Astrocyte (in vitro differentiated cells and primary cell): ENCODE results near the gene ME2. TPM values are rescaled to one million over a fixed set of nuclear protein-coding genes. Genes with fewer than 3 reads are reported as not detected.

Experiments
- DNase-seq: peaks from one replicate; pipeline ENCODE4 v3.0.0-alpha.2; 2010; ENCODE audit warnings: low read depth
- FAIRE-seq: peaks from 2 replicates; lab custom pipeline; 2011; peaks lifted over from hg19 to GRCh38; lab: Jason Lieb, UNC
- H2AFZ ChIP-seq: 2 replicates; pipeline ENCODE4 v1.6.0; 2012; ENCODE audit warnings: low read depth, low read length, inconsistent platforms
- H3K27ac ChIP-seq: 2 replicates; pipeline ENCODE4 v1.5.1; 2011; ENCODE audit warnings: low read depth, low read length, inconsistent platforms
- H3K27me3 ChIP-seq: 2 replicates; pipeline ENCODE4 v1.6.0; 2011; ENCODE audit warnings: low read length, inconsistent platforms; ENCODE audit not compliant: insufficient read depth
- H3K36me3 ChIP-seq: 2 replicates; pipeline ENCODE4 v1.5.1; 2011; ENCODE audit warnings: low read length, inconsistent platforms; ENCODE audit not compliant: insufficient read depth
- H3K4me1 ChIP-seq: 2 replicates; pipeline ENCODE4 v1.5.1; 2011; ENCODE audit warnings: low read length, inconsistent platforms; ENCODE audit not compliant: insufficient read depth
- H3K4me2 ChIP-seq: 2 replicates; pipeline ENCODE4 v1.6.0; 2012; ENCODE audit warnings: low read length, inconsistent platforms
- H3K4me3 ChIP-seq: 2 replicates; pipeline ENCODE4 v1.5.1; 2011; ENCODE audit warnings: low read depth, mild to moderate bottlenecking, low read length, inconsistent platforms; ENCODE audit not compliant: insufficient read depth
- H3K79me2 ChIP-seq: 2 replicates; pipeline ENCODE4 v1.6.0; 2012; ENCODE audit warnings: mild to moderate bottlenecking, low read length, inconsistent platforms; ENCODE audit not compliant: insufficient read depth
- H3K9ac ChIP-seq: 2 replicates; pipeline ENCODE4 v1.6.0; 2012; ENCODE audit warnings: mild to moderate bottlenecking, low read length, inconsistent platforms
- H3K9me3 ChIP-seq: 2 replicates; pipeline ENCODE4 v1.5.1; 2012; ENCODE audit warnings: low read depth, mild to moderate bottlenecking, low read length, inconsistent platforms; ENCODE audit not compliant: insufficient read depth
- H4K20me1 ChIP-seq: 2 replicates; pipeline ENCODE4 v1.6.0; 2012; ENCODE audit warnings: low read length, inconsistent platforms; ENCODE audit not compliant: insufficient read depth
- H3K27ac Mint-ChIP-seq: one replicate; pipeline ENCODE4 v1.8.0; 2021; ENCODE audit warnings: mild to moderate bottlenecking, mixed read lengths; ENCODE audit not compliant: unreplicated experiment
- H3K27me3 Mint-ChIP-seq: one replicate; pipeline ENCODE4 v1.8.0; 2021; ENCODE audit warnings: low read depth, mixed read lengths; ENCODE audit not compliant: unreplicated experiment
- H3K36me3 Mint-ChIP-seq: one replicate; pipeline ENCODE4 v1.8.0; 2021; ENCODE audit warnings: low read depth, mixed read lengths; ENCODE audit not compliant: unreplicated experiment
- H3K4me1 Mint-ChIP-seq: one replicate; pipeline ENCODE4 v1.8.0; 2021; ENCODE audit warnings: low read depth, mixed read lengths; ENCODE audit not compliant: unreplicated experiment
- H3K4me3 Mint-ChIP-seq: one replicate; pipeline ENCODE4 v1.8.0; 2021; ENCODE audit warnings: mild to moderate bottlenecking, moderate library complexity, mixed read lengths; ENCODE audit not compliant: unreplicated experiment
- H3K9me3 Mint-ChIP-seq: one replicate; pipeline ENCODE4 v1.8.0; 2021; ENCODE audit warnings: mild to moderate bottlenecking, mixed read lengths; ENCODE audit not compliant: unreplicated experiment
- EZH2 ChIP-seq: IDR thresholded peaks from 2 replicates; pipeline ENCODE4 v1.6.1; 2012; ENCODE audit warnings: mild to moderate bottlenecking, low read length, inconsistent platforms; ENCODE audit not compliant: insufficient read depth
- total RNA-seq: library from RNA; stranded (reverse); gene quantifications from 2 replicates; pipeline ENCODE4 v1.2.1, GENCODE V29; 2021
- TF ChIP-seq, protein P1 (sequence below): IDR thresholded peaks from 2 replicates; pipeline ENCODE4 v1.5.1; 2011; ENCODE audit warnings: low read depth, mild to moderate bottlenecking, inconsistent platforms, low read length, moderate library complexity; ENCODE audit not compliant: insufficient read depth

The ME2 gene
- total RNA-seq, 1 donor from 2014 or later = 44.0 TPM

DNA sequence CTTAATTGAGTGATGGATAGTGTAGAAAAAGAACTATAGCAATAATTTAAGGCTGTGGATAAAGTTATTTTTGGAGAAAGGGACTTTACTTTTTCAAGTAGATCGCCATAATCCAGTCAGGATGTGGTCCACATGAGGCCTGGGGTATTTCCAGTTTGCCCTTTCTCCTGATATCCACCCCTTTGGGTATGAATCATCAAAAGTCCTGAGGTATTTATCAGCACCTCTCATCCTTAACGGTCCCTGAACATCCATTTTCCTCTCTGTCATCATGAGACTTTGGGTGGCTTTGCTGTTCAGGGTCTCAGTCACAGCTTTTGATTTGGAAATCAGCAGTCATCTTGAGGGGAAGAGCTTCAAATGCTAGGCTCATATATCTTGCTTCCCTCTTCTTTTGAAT lies 49.6 kb downstream of the ME2 start:
- Mint-ChIP-seq H3K27ac (no peak overlapping the region), H3K9me3 (peaks cover 8% of the 10 kb centered on the region), H3K27me3 (no peaks in the 10 kb centered on the region), H3K4me3 (no peak overlapping the region), H3K36me3 (peaks cover 8% of the 10 kb centered on the region), H3K4me1 (peaks cover 2% of the 10 kb centered on the region)
- Histone ChIP-seq H3K36me3 (peaks cover 5% of the 10 kb centered on the region), H3K4me1 (no peaks in the 10 kb centered on the region), H3K27me3 (no peaks in the 10 kb centered on the region), H3K4me2 (peak overlapping the region; percentile 7), H3K27ac (no peak overlapping the region), H2AFZ (no peak overlapping the region), H3K9me3 (no peaks in the 10 kb centered on the region), H3K9ac (no peak overlapping the region), H4K20me1 (no peaks in the 10 kb centered on the region), H3K4me3 (no peak overlapping the region), H3K79me2 (no peaks in the 10 kb centered on the region)
- DNase-seq = peak; percentile 31
- no peak for FAIRE-seq
- no peak for TF ChIP-seq EZH2
- TF ChIP-seq, protein P1, sequence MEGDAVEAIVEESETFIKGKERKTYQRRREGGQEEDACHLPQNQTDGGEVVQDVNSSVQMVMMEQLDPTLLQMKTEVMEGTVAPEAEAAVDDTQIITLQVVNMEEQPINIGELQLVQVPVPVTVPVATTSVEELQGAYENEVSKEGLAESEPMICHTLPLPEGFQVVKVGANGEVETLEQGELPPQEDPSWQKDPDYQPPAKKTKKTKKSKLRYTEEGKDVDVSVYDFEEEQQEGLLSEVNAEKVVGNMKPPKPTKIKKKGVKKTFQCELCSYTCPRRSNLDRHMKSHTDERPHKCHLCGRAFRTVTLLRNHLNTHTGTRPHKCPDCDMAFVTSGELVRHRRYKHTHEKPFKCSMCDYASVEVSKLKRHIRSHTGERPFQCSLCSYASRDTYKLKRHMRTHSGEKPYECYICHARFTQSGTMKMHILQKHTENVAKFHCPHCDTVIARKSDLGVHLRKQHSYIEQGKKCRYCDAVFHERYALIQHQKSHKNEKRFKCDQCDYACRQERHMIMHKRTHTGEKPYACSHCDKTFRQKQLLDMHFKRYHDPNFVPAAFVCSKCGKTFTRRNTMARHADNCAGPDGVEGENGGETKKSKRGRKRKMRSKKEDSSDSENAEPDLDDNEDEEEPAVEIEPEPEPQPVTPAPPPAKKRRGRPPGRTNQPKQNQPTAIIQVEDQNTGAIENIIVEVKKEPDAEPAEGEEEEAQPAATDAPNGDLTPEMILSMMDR = no peak

DNA sequence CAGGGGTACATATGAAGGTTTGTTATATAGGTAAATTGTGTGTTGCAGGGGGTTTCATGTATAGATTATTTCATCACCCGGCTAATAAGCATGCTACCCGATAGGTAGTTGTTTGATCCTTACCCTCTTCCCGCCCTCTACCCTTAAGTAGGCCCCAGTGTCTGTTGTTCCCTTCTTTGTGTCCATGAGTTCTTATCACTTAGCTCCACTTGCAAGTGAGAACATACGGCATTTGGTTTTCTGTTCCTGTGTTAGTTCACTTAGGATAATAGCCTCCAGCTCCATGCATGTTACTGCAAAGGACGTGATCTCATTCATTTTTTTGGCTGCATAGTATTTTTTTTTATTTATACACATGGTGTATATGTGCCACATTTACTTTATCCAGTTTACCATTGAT lies 54.8 kb downstream of the ME2 start:
- Mint-ChIP-seq H3K27ac (no peak overlapping the region), H3K36me3 (no peaks in the 10 kb centered on the region), H3K9me3 (no peaks in the 10 kb centered on the region), H3K27me3 (no peaks in the 10 kb centered on the region), H3K4me3 (no peak overlapping the region), H3K4me1 (no peaks in the 10 kb centered on the region)
- no peak for FAIRE-seq
- Histone ChIP-seq H3K4me3 (no peak overlapping the region), H3K36me3 (peaks cover 3% of the 10 kb centered on the region), H3K9ac (no peak overlapping the region), H3K27ac (no peak overlapping the region), H3K4me1 (no peaks in the 10 kb centered on the region), H3K9me3 (no peaks in the 10 kb centered on the region), H3K27me3 (no peaks in the 10 kb centered on the region), H4K20me1 (no peaks in the 10 kb centered on the region), H3K4me2 (no peak overlapping the region), H3K79me2 (no peaks in the 10 kb centered on the region), H2AFZ (no peak overlapping the region)
- DNase-seq = no peak
- TF ChIP-seq EZH2 = no peak
- TF ChIP-seq, protein P1 = no peak

DNA sequence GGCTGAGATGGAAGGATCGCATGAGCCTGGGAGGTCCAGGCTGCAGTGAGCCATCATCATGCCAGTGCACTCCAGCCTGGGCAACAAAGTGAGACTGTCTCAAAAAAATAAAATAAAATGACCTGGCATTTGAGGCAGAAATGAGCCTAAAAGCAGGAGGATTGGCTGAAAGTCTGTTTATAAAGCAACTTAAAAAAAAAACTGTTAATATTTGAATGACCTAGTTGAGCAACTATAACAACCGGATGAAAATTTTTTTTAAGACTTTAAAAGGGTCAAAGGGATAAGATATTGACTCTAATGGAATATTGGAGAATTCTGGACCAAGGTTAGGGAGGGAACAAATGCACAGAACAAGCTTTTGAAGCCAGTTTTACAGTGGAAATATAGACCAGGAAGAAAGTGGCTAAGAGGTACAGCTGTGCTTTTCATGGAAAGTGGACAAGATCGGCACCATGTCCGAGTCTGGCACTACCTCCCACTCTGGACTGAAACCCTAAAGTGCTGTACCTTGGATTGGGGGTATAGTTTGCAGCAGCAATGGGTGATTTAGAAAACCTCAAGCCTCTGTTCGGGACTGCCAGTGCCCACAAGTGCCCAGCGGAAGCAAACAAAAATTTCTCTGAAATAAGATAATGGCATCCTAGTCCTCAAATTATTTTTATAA lies 55.8 kb downstream of the ME2 start:
- H2AFZ ChIP-seq = no peak overlapping the region

More for the DNA sequence above, 55.8 kb downstream of the ME2 start:
- peaks cover 3% of the 10 kb centered on the region for H3K36me3 ChIP-seq
- no peaks in the 10 kb centered on the region for H3K79me2 ChIP-seq
- Mint-ChIP-seq H3K27me3 (no peaks in the 10 kb centered on the region), H3K27ac (no peak overlapping the region), H3K9me3 (no peaks in the 10 kb centered on the region), H3K4me1 (no peaks in the 10 kb centered on the region), H3K36me3 (no peaks in the 10 kb centered on the region), H3K4me3 (no peak overlapping the region)
- H3K4me1 ChIP-seq = no peaks in the 10 kb centered on the region
- no peak overlapping the region for H3K27ac ChIP-seq
- no peak overlapping the region for H3K4me3 ChIP-seq
- FAIRE-seq (no peak), DNase-seq (no peak)
- TF ChIP-seq EZH2 = no peak
- TF ChIP-seq, protein P1 = no peak
- no peak overlapping the region for H3K9ac ChIP-seq
- no peaks in the 10 kb centered on the region for H3K9me3 ChIP-seq
- H3K4me2 ChIP-seq = no peak overlapping the region
- no peaks in the 10 kb centered on the region for H3K27me3 ChIP-seq
- H4K20me1 ChIP-seq = no peaks in the 10 kb centered on the region
